ENCODE results near the gene KCNJ15.

KCNJ15 gene

DNA sequence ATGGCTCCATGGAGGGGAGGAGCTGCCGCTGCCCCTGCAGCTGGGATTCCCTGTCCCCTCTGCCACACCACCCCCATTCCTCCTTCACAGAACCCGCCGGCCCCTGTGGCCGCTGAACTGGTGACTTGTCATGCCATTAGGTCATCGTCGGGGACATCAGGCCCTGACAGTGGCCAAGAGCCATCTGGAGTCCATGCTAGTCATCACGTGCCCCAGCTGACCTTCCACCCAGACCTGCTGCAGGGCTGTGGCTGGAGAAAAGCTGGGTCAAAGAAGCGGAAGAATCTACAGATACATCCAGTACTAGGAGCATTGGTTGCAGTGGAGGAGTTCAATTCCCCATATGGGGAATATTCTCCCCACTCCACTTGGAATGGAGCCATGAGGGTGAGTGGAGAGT, 78.1 kb downstream of the KCNJ15 start:
- Histone ChIP-seq H2AFZ (ENCODE audit: low read depth) (no peak overlapping the region), H4K20me1 (ENCODE audit: insufficient read depth) (no peaks in the 10 kb centered on the region), H3K4me1 (ENCODE audit: low read depth, poor library complexity, severe bottlenecking) (no peaks in the 10 kb centered on the region), H3K36me3 (ENCODE audit: insufficient read depth) (no peaks in the 10 kb centered on the region), H3K4me3 (IDR thresholded peaks at IDR 0.05; ENCODE audit: insufficient read depth, low read depth, low read length) (no peak overlapping the region), H3K27me3 (ENCODE audit: insufficient read depth, low read depth) (no peaks in the 10 kb centered on the region), H3K9ac (no peak overlapping the region), H3K4me2 (no peak overlapping the region), H3K27ac (no peak overlapping the region), H3K79me2 (ENCODE audit: insufficient read depth, low read depth) (no peaks in the 10 kb centered on the region)
- no peak for TF ChIP-seq CTCF (conservative IDR thresholded peaks at IDR 0.05; ENCODE audit: low read depth, low read length)

- Histone ChIP-seq H3K27ac (no peak overlapping the region), H3K27me3 (ENCODE audit: insufficient read depth, low read depth) (no peaks in the 10 kb centered on the region), H3K79me2 (ENCODE audit: insufficient read depth, low read depth) (no peaks in the 10 kb centered on the region), H2AFZ (ENCODE audit: low read depth) (no peak overlapping the region), H4K20me1 (ENCODE audit: insufficient read depth) (no peaks in the 10 kb centered on the region), H3K36me3 (ENCODE audit: insufficient read depth) (no peaks in the 10 kb centered on the region), H3K4me3 (IDR thresholded peaks at IDR 0.05; ENCODE audit: insufficient read depth, low read depth, low read length) (no peak overlapping the region), H3K4me1 (ENCODE audit: low read depth, poor library complexity, severe bottlenecking) (no peaks in the 10 kb centered on the region), H3K9ac (no peak overlapping the region), H3K4me2 (no peak overlapping the region)
- no peak for TF ChIP-seq CTCF (conservative IDR thresholded peaks at IDR 0.05; ENCODE audit: low read depth, low read length)
Measured at GRCh38 chr21:38337793-38338192, 81.0 kb downstream of the KCNJ15 start.

DNA sequence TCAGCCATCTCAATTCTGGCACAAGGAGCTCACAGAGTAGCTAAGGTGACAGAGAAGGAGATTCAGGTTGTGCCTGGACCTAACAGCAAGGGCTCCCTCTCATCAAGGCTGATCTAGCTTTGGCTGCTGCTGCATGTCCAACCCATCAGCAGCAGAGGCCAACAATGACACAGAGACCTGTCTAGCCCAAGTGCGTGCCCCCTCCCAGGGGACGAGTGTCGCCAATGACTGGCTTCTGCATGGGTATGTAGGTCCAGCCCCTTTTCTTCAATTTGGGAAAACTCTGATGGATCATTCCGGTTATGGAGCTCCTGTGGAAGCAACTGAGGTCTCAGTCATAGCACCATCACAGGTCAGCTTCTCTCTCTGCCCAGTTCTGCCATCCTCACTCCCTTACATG, 83.3 kb downstream of the KCNJ15 start:
- no peak overlapping the region for H3K27ac ChIP-seq
- no peak overlapping the region for H3K9ac ChIP-seq
- H4K20me1 ChIP-seq (ENCODE audit: insufficient read depth): no peaks in the 10 kb centered on the region
- no peak overlapping the region for H3K4me3 ChIP-seq (IDR thresholded peaks at IDR 0.05; ENCODE audit: insufficient read depth, low read depth, low read length)
- H3K36me3 ChIP-seq (ENCODE audit: insufficient read depth): no peaks in the 10 kb centered on the region
- no peaks in the 10 kb centered on the region for H3K4me1 ChIP-seq (ENCODE audit: low read depth, poor library complexity, severe bottlenecking)
- H3K79me2 ChIP-seq (ENCODE audit: insufficient read depth, low read depth): no peaks in the 10 kb centered on the region
- H3K4me2 ChIP-seq: no peak overlapping the region
- no peak overlapping the region for H2AFZ ChIP-seq (ENCODE audit: low read depth)
- H3K27me3 ChIP-seq (ENCODE audit: insufficient read depth, low read depth): no peaks in the 10 kb centered on the region
- TF ChIP-seq CTCF (conservative IDR thresholded peaks at IDR 0.05; ENCODE audit: low read depth, low read length): no peak

GRCh38 chr21:38341546-38342012, 84.8 kb downstream of the KCNJ15 start:
- Histone ChIP-seq H3K4me2 (no peak overlapping the region), H4K20me1 (ENCODE audit: insufficient read depth) (no peaks in the 10 kb centered on the region), H3K4me3 (IDR thresholded peaks at IDR 0.05; ENCODE audit: insufficient read depth, low read depth, low read length) (no peak overlapping the region), H3K79me2 (ENCODE audit: insufficient read depth, low read depth) (no peaks in the 10 kb centered on the region), H3K36me3 (ENCODE audit: insufficient read depth) (no peaks in the 10 kb centered on the region), H3K9ac (no peak overlapping the region), H2AFZ (ENCODE audit: low read depth) (no peak overlapping the region), H3K27me3 (ENCODE audit: insufficient read depth, low read depth) (no peaks in the 10 kb centered on the region), H3K4me1 (ENCODE audit: low read depth, poor library complexity, severe bottlenecking) (no peaks in the 10 kb centered on the region), H3K27ac (no peak overlapping the region)
- TF ChIP-seq CTCF (conservative IDR thresholded peaks at IDR 0.05; ENCODE audit: low read depth, low read length): no peak

All from KMS-11 (cell line).